HepG2 (cell line): ENCODE results near the gene FAM83C. TPM values are rescaled to one million over a fixed set of nuclear protein-coding genes. Genes with fewer than 3 reads are reported as not detected.

ENCODE experiments used
- ARNTL ChIP-seq: sonication (generic); formaldehyde crosslinking; IDR thresholded peaks from 2 replicates; pipeline ENCODE4 v1.4.0; 2020; ENCODE audit warnings: mild to moderate bottlenecking, missing genetic modification reagents
- CSRNP1 ChIP-seq: sonication (generic); formaldehyde crosslinking; IDR thresholded peaks from 2 replicates; pipeline ENCODE4 v1.8.1; 2023; ENCODE audit warnings: mild to moderate bottlenecking, missing genetic modification reagents
- E2F5 ChIP-seq: sonication (generic); formaldehyde crosslinking; conservative IDR thresholded peaks from 2 replicates; pipeline ENCODE4 v1.4.0; 2020; ENCODE audit warnings: missing genetic modification reagents
- ELF4 ChIP-seq: sonication (generic); formaldehyde crosslinking; IDR thresholded peaks from 2 replicates; pipeline ENCODE4 v1.5.0; 2020; ENCODE audit warnings: missing genetic modification reagents, mild to moderate bottlenecking, moderate library complexity, borderline replicate concordance
- FUBP1 ChIP-seq: sonication (generic); formaldehyde crosslinking; IDR thresholded peaks from 2 replicates; pipeline ENCODE4 v1.5.1; 2020; ENCODE audit warnings: missing genetic modification reagents, mild to moderate bottlenecking, borderline replicate concordance
- MED1 ChIP-seq: sonication (generic); formaldehyde crosslinking; IDR thresholded peaks from 2 replicates; pipeline ENCODE4 v1.4.0; 2020; ENCODE audit warnings: missing genetic modification reagents
- NR2F6 ChIP-seq, 2 experiments: IDR thresholded peaks; 2 replicates each; pipeline ENCODE4 v1.6.1; 2016; ENCODE audit warnings: antibody characterized with exemption in 1 of 2, mild to moderate bottlenecking in 1 of 2
- SMC3 ChIP-seq: IDR thresholded peaks from 2 replicates; pipeline ENCODE4 v1.6.1; 2011; ENCODE audit warnings: low read length, improper control_type of control experiment
- SOX6 ChIP-seq, 2 experiments: fragments of 450-650 bp in 1 of 2; sonication (generic) in 1 of 2; formaldehyde crosslinking in 1 of 2; IDR thresholded peaks; 2 replicates each; pipeline versions ENCODE4 v1.4.0 to v1.6.1; 2017 to 2020; ENCODE audit warnings: antibody characterized with exemption in 1 of 2, mild to moderate bottlenecking in 1 of 2, missing genetic modification reagents in 1 of 2
- TAF15 ChIP-seq: fragments of 200-400 bp; formaldehyde crosslinking; IDR thresholded peaks from one replicate; pipeline ENCODE4 v1.6.1; 2018; ENCODE audit warnings: mild to moderate bottlenecking, low read depth, low read length; ENCODE audit not compliant: poor library complexity, severe bottlenecking
- USF2 ChIP-seq, 2 experiments: sonication (generic) in 1 of 2; formaldehyde crosslinking in 1 of 2; IDR thresholded peaks; 2 replicates each; pipeline versions ENCODE4 v1.5.1 to v1.6.1; 2011 to 2020; ENCODE audit warnings: borderline replicate concordance in 1 of 2, low read depth in 1 of 2, low read length in 1 of 2, mild to moderate bottlenecking in 1 of 2, missing genetic modification reagents in 1 of 2, moderate library complexity in 1 of 2
- ZEB1 ChIP-seq: IDR thresholded peaks from 2 replicates; pipeline ENCODE4 v1.6.1; 2012; ENCODE audit warnings: mild to moderate bottlenecking, low read depth, inconsistent platforms; ENCODE audit not compliant: insufficient replicate concordance
- ZFP82 ChIP-seq: sonication (generic); formaldehyde crosslinking; IDR thresholded peaks from 2 replicates; pipeline ENCODE4 v1.5.1; 2020; ENCODE audit warnings: mild to moderate bottlenecking, missing genetic modification reagents, borderline replicate concordance
- ZNF20 ChIP-seq: sonication (generic); formaldehyde crosslinking; IDR thresholded peaks from 2 replicates; pipeline ENCODE4 v1.4.0; 2020; ENCODE audit warnings: mild to moderate bottlenecking, moderate library complexity, missing genetic modification reagents
- ZNF275 ChIP-seq: sonication (generic); formaldehyde crosslinking; IDR thresholded peaks from 2 replicates; pipeline ENCODE4 v1.8.0; 2022; ENCODE audit warnings: missing genetic modification reagents, mild to moderate bottlenecking, inconsistent platforms, borderline replicate concordance
- ZNF296 ChIP-seq: sonication (generic); formaldehyde crosslinking; conservative IDR thresholded peaks from 2 replicates; pipeline ENCODE4 v1.5.0; 2020; ENCODE audit warnings: mild to moderate bottlenecking, missing genetic modification reagents
- ZNF335 ChIP-seq: sonication (generic); formaldehyde crosslinking; IDR thresholded peaks from 2 replicates; pipeline ENCODE4 v1.4.0; 2020; ENCODE audit warnings: missing genetic modification reagents
- ZNF354B ChIP-seq: sonication (generic); formaldehyde crosslinking; IDR thresholded peaks from 2 replicates; pipeline ENCODE4 v1.8.0; 2022; ENCODE audit warnings: mild to moderate bottlenecking, missing genetic modification reagents
- ZNF367 ChIP-seq: sonication (generic); formaldehyde crosslinking; IDR thresholded peaks from 2 replicates; pipeline ENCODE4 v1.4.0; 2020; ENCODE audit warnings: missing genetic modification reagents, borderline replicate concordance
- ZNF446 ChIP-seq: sonication (generic); formaldehyde crosslinking; IDR thresholded peaks from 2 replicates; pipeline ENCODE4 v1.5.0; 2020; ENCODE audit warnings: mild to moderate bottlenecking, missing genetic modification reagents
- polyA plus RNA-seq, 8 experiments: library from polyadenylated mRNA; depleted of rRNA in 3 of 8; stranded (reverse) in 7 of 8; unstranded in 1 of 8; fragments of >200 nt; fragmentation: Illumina TruSeq in 4 of 8; extraction: Trizol in 4 of 8; gene quantifications; 2 replicates each; pipeline versions ENCODE4 v1.2.1 to v1.2.3, GENCODE V29; 2011 to 2016; ENCODE audit warnings: low read depth in 4 of 8, missing spikeins in 1 of 8, mixed read lengths in 1 of 8; ENCODE audit not compliant: insufficient read depth in 1 of 8
- total RNA-seq, 5 experiments: library from RNA; depleted of rRNA; stranded (reverse); fragments of >200 nt; fragmentation: Illumina TruSeq; extraction: Trizol; gene quantifications; 2 replicates each; pipeline ENCODE4 v1.2.3, GENCODE V29; 2016; ENCODE audit warnings: low read depth in 1 of 5

Gene FAM83C
- total and polyA plus RNA-seq, 2 of the 13 experiments (the other 11 are each of a cell fraction or from before 2014, with no cell fraction given) = 0.04 TPM; not detected in 1

- TF ChIP-seq ZNF275 (no peak), ZFP82 (CRISPR knock-in tag) (no peak), TAF15 (no peak), E2F5 (CRISPR knock-in tag) (no peak), ZNF354B (no peak), ARNTL (CRISPR knock-in tag) (no peak), ZNF335 (CRISPR knock-in tag) (peak; percentile 88; the same call in 1 of the 2 replicates), FUBP1 (CRISPR knock-in tag) (no peak), NR2F6 (IDR thresholded peaks at IDR 0.05) (0 out of 2 replicates have a peak, but pooled peaks have one; percentile 28), NR2F6 (CRISPR knock-in tag; IDR thresholded peaks at IDR 0.05) (0 out of 2 replicates have a peak, but pooled peaks have one; percentile 36), ZNF367 (CRISPR knock-in tag) (no peak), SOX6 (IDR thresholded peaks at IDR 0.05) (no peak), SOX6 (CRISPR knock-in tag; IDR thresholded peaks at IDR 0.05) (peak; percentile 50), CSRNP1 (CRISPR knock-in tag) (no peak), USF2 (IDR thresholded peaks at IDR 0.05; ENCODE audit: low read depth, low read length) (no peak), USF2 (CRISPR knock-in tag; IDR thresholded peaks at IDR 0.05; ENCODE audit: borderline replicate concordance) (no peak), ZNF20 (no peak), SMC3 (peak; percentile 51; the same call in 1 of the 2 replicates), ZNF296 (CRISPR knock-in tag) (no peak), MED1 (no peak), ZEB1 (peak; percentile 11), ZNF446 (CRISPR knock-in tag) (no peak), ELF4 (CRISPR knock-in tag) (no peak)
Measured at GRCh38 chr20:35320396-35321126, 28.3 kb upstream of the FAM83C start (continued).
